Osteoblast (primary cell): ENCODE results near the gene SKIC8. TPM values are rescaled to one million over a fixed set of nuclear protein-coding genes. Genes with fewer than 3 reads are reported as not detected.
A peak's percentile ranks its signal among the peaks of the same experiment; 100 is the strongest.

Experiments
- DNase-seq: peaks from one replicate; pipeline ENCODE4 v3.0.0; 2011; ENCODE audit warnings: low spot score, mixed read lengths; ENCODE audit not compliant: insufficient read length; ENCODE audit errors: missing footprints
- H2AFZ ChIP-seq: 2 replicates; pipeline ENCODE4 v1.6.0; 2011; ENCODE audit warnings: mild to moderate bottlenecking, low read length
- H3K27ac ChIP-seq: 2 replicates; pipeline ENCODE4 v1.5.1; 2011; ENCODE audit warnings: mild to moderate bottlenecking, low read depth, low read length, moderate library complexity
- H3K27me3 ChIP-seq: 2 replicates; pipeline ENCODE4 v1.6.0; 2012; ENCODE audit warnings: mild to moderate bottlenecking, control low read depth, inconsistent platforms, low read length, moderate library complexity; ENCODE audit not compliant: insufficient read depth
- H3K36me3 ChIP-seq: 2 replicates; pipeline ENCODE4 v1.5.1; 2011; ENCODE audit warnings: mild to moderate bottlenecking, low read length, control low read depth, moderate library complexity; ENCODE audit not compliant: insufficient read depth
- H3K4me1 ChIP-seq: 2 replicates; pipeline ENCODE4 v1.5.1; 2011; ENCODE audit warnings: mild to moderate bottlenecking, low read length, control low read depth, moderate library complexity; ENCODE audit not compliant: insufficient read depth
- H3K4me2 ChIP-seq: 2 replicates; pipeline ENCODE4 v1.6.0; 2011; ENCODE audit warnings: mild to moderate bottlenecking, low read length; ENCODE audit not compliant: insufficient read depth
- H3K4me3 ChIP-seq: fragments of 200-600 bp; sonication (generic); 3 replicates; pipeline ENCODE4 v1.5.1; 2012; ENCODE audit warnings: mild to moderate bottlenecking, low read length, inconsistent platforms; ENCODE audit not compliant: insufficient read depth
- H3K79me2 ChIP-seq: 2 replicates; pipeline ENCODE4 v1.6.0; 2012; ENCODE audit warnings: mild to moderate bottlenecking, low read length, control low read depth, inconsistent platforms; ENCODE audit not compliant: insufficient read depth
- H3K9me3 ChIP-seq: 2 replicates; pipeline ENCODE4 v1.5.1; 2011; ENCODE audit warnings: low read depth, low read length, control low read depth
- H4K20me1 ChIP-seq: 2 replicates; pipeline ENCODE4 v1.6.0; 2012; ENCODE audit warnings: mild to moderate bottlenecking, low read length, control low read depth; ENCODE audit not compliant: insufficient read depth
- CTCF ChIP-seq: IDR thresholded peaks from 2 replicates; pipeline ENCODE4 v1.5.1; 2011; ENCODE audit warnings: mild to moderate bottlenecking, low read depth, low read length, moderate library complexity; ENCODE audit errors: extremely low read depth
- total RNA-seq: library from RNA; depleted of rRNA; stranded (reverse); fragments of >200 nt; gene quantifications from 2 replicates; pipeline ENCODE4 v1.2.3, GENCODE V29; 2012

Gene SKIC8
- total RNA-seq, 1 donor = 62.6 TPM

GRCh38 chr15:78265752-78266224, 33.6 kb downstream of the SKIC8 start:
- Histone ChIP-seq H3K4me2 (peak overlapping the region; percentile 87), H3K27ac (no peak overlapping the region), H3K79me2 (no peaks in the 10 kb centered on the region), H4K20me1 (no peaks in the 10 kb centered on the region), H3K4me1 (peaks cover 10% of the 10 kb centered on the region), H3K27me3 (no peaks in the 10 kb centered on the region), H2AFZ (no peak overlapping the region), H3K9me3 (no peaks in the 10 kb centered on the region), H3K4me3 (no peak overlapping the region), H3K36me3 (no peaks in the 10 kb centered on the region)
- peak; percentile 91 for DNase-seq
- no peak for TF ChIP-seq CTCF

GRCh38 chr15:78265137-78265460, 34.3 kb downstream of the SKIC8 start:
- Histone ChIP-seq H3K36me3 (no peaks in the 10 kb centered on the region), H4K20me1 (no peaks in the 10 kb centered on the region), H3K4me3 (peak overlapping the region; percentile 74), H3K4me1 (peaks cover 10% of the 10 kb centered on the region), H3K9me3 (no peaks in the 10 kb centered on the region), H3K27ac (no peak overlapping the region), H3K27me3 (no peaks in the 10 kb centered on the region), H3K79me2 (no peaks in the 10 kb centered on the region), H2AFZ (peak overlapping the region; percentile 84), H3K4me2 (peak overlapping the region; percentile 87)
- TF ChIP-seq CTCF = no peak
- no peak for DNase-seq

GRCh38 chr15:78264304-78265136, 34.9 kb downstream of the SKIC8 start, which contains the start of gene DNAJA4:
DNAJA4 (plus strand) TSS chr15:78264562; CDS start chr15:78264764, 202 bp downstream.
- Histone ChIP-seq H2AFZ (peak within 1 kb of the TSS; percentile 84), H3K27ac (no peak within 1 kb of the TSS), H3K36me3 (no peaks in the 10 kb centered on the region), H3K9me3 (no peaks in the 10 kb centered on the region), H3K27me3 (no peaks in the 10 kb centered on the region), H3K79me2 (no peaks in the 10 kb centered on the region), H3K4me1 (peaks cover 10% of the 10 kb centered on the region), H3K4me3 (peak within 1 kb of the TSS; percentile 74), H3K4me2 (peak within 1 kb of the TSS; percentile 87), H4K20me1 (no peaks in the 10 kb centered on the region)
- DNase-seq = peak; percentile 95
- no peak for TF ChIP-seq CTCF

GRCh38 chr15:78263907-78264303, 35.5 kb downstream of the SKIC8 start:
- Histone ChIP-seq H4K20me1 (no peaks in the 10 kb centered on the region), H3K27me3 (no peaks in the 10 kb centered on the region), H3K4me2 (peak overlapping the region; percentile 67), H2AFZ (peak overlapping the region; percentile 46), H3K27ac (no peak overlapping the region), H3K36me3 (no peaks in the 10 kb centered on the region), H3K9me3 (no peaks in the 10 kb centered on the region), H3K4me1 (peaks cover 10% of the 10 kb centered on the region), H3K79me2 (no peaks in the 10 kb centered on the region), H3K4me3 (peak overlapping the region; percentile 74)
- no peak for DNase-seq
- TF ChIP-seq CTCF = no peak
